Activated CD4-positive, alpha-beta T cell treated with anti-CD3 and anti-CD28 coated beads, Interleukin-2, amount 50 U/mL, for 48 hours (primary cell): ENCODE results near the gene FBXL17.

Experiments
- DNase-seq, 2 experiments: peaks; one replicate each; pipeline ENCODE4 v3.0.0-alpha.2; 2020

The FBXL17 gene

GRCh38 chr5:107835096-107835495 lies 546.8 kb downstream of the FBXL17 start:
- DNase-seq: no peak

- no peak for DNase-seq
Measured at GRCh38 chr5:107832746-107833145, 549.2 kb downstream of the FBXL17 start.

GRCh38 chr5:107831612-107832395 lies 550.1 kb downstream of the FBXL17 start:
- DNase-seq: no peak

- DNase-seq: no peak
Measured at GRCh38 chr5:107830750-107831149, 551.1 kb downstream of the FBXL17 start.

GRCh38 chr5:107826311-107827000 lies 555.4 kb downstream of the FBXL17 start:
- DNase-seq: no peak

GRCh38 chr5:107824821-107825220 lies 557.1 kb downstream of the FBXL17 start:
- DNase-seq: no peak

- no peak for DNase-seq
Measured at GRCh38 chr5:107821288-107821687, 560.6 kb downstream of the FBXL17 start.

GRCh38 chr5:107820429-107820828 lies 561.5 kb downstream of the FBXL17 start:
- no peak for DNase-seq

- DNase-seq: no peak
Measured at GRCh38 chr5:107817951-107818350, 563.9 kb downstream of the FBXL17 start.

- no peak for DNase-seq
Measured at GRCh38 chr5:107817436-107817835, 564.5 kb downstream of the FBXL17 start.

- DNase-seq: no peak
Measured at GRCh38 chr5:107815109-107815508, 566.8 kb downstream of the FBXL17 start.

- DNase-seq: no peak
Measured at GRCh38 chr5:107814183-107814827, 567.6 kb downstream of the FBXL17 start.

- no peak for DNase-seq
Measured at GRCh38 chr5:107813559-107813958, 568.3 kb downstream of the FBXL17 start.

GRCh38 chr5:107812570-107813141 lies 569.2 kb downstream of the FBXL17 start:
- DNase-seq: no peak

GRCh38 chr5:107809201-107810034 lies 572.5 kb downstream of the FBXL17 start:
- no peak for DNase-seq
